Stimulated activated CD8-positive, alpha-beta memory T cell treated with anti-CD3 and anti-CD28 coated beads, Interleukin-7, amount 100 ng/mL, for 24 hours (primary cell): ENCODE results near the gene ATP9A.

Source experiments
- DNase-seq: peaks from one replicate; pipeline ENCODE4 v3.0.0-alpha.2; 2020; ENCODE audit warnings: low read depth

ATP9A gene

GRCh38 chr20:51597389-51598231 lies 170.6 kb downstream of the ATP9A start:
- no peak for DNase-seq

DNA sequence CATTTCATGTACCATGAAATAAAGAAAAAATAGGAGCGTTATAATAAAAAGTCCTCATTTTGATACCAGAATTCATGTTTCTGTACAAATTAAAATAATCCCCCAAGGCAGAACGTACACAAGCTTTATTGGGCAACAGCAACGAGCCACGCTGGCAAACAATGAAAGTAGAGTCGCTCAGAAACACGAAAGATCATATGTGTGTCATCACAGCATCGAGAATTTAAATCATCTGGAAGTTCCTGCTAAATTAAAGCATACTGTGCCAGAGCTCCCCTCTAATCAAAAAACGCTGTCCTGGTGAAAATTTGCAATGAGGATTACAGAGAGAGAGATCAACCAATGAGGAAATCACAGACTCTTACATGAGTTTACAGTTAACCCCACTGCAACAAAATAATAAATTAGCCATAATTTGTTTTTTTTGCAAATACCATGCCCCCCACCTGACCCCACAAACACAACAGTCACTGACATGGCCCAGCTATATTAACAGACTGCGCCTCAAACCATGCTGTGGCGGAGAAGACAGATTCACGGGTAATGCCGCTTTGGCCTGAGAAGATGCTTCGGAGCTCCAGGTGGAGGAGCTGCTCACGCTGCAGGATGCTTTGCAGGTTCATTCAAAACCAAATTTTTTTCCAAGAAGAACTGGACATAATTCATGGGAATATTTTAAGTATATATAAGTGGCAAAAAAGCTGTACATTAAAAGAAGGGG lies 171.4 kb downstream of the ATP9A start:
- no peak for DNase-seq

DNA sequence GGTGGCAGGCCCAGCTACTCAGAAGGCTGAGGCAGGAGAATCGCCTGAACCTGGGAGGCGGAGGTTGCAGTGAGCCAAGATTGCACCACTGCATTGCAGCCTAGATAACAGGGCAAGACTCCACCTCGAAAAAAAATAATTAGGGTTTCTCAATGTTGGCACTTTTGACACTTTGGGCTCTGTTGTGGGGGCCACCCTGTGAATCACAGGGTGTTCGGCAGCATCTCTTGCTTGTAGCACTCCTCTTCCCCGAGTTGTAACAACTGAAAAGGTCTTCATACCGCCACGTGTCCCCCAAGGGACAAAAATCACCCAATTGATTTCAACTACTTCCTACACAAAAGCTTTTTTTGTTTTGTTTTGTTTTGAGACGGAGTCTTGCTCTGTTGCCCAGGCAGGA lies 172.4 kb downstream of the ATP9A start:
- no peak for DNase-seq

- peak; percentile 49 for DNase-seq
These were observed 173.1 kb downstream of the ATP9A start for GRCh38 chr20:51595058-51595532.

DNA sequence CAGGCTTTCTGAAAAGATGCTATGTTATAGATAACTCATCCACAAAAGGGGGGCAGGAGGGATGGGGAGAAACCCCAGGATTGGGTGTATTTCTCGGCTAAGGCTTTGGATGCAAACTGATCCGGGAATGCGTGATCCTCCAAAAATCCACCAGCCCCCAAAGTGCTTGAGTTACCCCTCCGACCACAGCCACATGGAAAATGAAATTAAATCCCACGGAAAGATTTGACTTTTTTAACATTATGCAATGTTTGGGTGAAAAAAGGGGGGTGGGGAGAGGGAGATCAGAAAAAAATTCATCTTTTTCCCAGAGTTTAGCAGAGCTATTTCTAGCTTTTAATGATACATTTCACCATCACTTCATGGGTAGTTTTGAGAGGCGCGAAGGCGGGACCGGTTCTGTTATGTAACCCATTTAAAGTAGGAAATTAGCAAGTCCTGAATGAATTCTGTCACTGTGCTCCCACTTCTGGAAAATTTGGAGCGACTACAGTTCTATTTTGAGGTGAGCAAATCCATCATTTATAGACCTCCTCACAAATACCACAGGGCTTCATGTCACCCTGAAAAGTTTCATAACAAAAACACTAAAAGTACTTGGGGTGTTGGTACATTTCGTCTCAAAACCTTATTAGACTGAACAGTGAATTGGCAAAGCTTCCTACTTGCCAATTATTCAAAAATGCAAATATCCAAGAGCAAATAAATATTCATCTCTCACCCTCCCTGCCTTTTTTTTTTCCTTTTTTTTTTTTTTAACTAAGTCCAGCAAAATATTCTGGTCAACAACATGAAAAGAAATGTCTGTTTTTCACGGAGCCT lies 173.7 kb downstream of the ATP9A start:
- DNase-seq: no peak

- DNase-seq: no peak
These were observed 174.6 kb downstream of the ATP9A start for GRCh38 chr20:51593584-51593983.

GRCh38 chr20:51592564-51592963 lies 175.6 kb downstream of the ATP9A start:
- DNase-seq: no peak

DNA sequence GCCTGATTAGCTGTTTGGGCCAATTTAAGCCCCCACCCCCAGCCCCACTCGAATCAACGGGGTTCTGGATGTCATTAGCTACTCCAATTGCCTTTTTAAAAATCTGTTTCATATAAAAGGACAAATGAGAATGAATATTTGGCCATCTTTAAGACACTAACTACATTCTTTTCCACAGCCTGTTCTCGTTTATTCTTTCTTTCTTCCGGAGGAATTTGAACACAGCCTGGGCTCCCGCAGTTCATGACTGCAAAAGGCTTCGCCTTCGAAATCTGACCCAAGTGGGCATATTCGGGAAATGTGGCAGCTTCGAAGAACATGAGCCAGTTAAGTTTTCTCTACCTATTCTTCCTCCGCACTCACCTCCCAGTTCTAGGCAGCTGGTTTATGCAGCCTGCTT lies 176.3 kb downstream of the ATP9A start:
- no peak for DNase-seq

- DNase-seq: no peak
These were observed 179.4 kb downstream of the ATP9A start for GRCh38 chr20:51588762-51589161.

GRCh38 chr20:51587145-51587544 lies 181.0 kb downstream of the ATP9A start:
- DNase-seq: no peak

- no peak for DNase-seq
These were observed 182.2 kb downstream of the ATP9A start for GRCh38 chr20:51586005-51586440.

DNA sequence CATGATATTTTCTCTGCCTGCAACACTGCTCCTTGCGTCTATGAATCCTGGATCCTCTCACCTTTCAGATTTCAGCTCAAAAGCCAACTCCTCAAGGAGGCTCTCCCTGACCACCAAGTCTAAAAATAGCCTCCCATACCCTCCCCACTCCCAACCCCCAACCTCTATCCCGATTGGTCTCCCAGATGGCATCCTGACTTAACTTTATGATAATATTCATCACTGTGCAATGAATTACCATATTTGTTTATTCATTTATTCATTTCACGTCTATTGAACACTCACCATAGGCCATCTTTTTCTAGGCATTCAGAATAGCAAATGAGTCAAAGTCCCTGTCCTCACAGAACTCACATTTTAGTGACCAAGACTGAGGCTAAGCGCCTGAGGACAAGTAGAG lies 183.0 kb downstream of the ATP9A start:
- no peak for DNase-seq

DNA sequence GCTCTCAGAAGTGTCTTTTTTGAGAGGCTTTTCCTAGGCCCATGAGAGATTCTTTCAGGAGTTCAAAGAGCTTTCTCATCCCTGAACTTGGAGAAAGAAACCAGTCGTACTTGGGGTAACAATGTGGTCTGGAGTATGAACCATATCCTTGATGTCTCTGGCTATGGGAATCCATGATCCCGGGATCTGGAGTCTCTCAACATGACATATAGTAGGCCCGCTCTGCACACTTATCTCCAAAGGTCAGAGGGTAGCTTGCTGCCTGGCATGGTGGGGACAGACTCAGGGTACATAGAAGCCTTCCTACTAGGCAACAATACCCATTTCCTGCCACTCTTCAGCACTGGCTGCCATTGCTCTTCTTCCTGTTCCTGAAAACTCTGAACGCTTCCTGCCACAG lies 183.5 kb downstream of the ATP9A start:
- no peak for DNase-seq

- no peak for DNase-seq
These were observed 184.1 kb downstream of the ATP9A start for GRCh38 chr20:51584116-51584515.

DNA sequence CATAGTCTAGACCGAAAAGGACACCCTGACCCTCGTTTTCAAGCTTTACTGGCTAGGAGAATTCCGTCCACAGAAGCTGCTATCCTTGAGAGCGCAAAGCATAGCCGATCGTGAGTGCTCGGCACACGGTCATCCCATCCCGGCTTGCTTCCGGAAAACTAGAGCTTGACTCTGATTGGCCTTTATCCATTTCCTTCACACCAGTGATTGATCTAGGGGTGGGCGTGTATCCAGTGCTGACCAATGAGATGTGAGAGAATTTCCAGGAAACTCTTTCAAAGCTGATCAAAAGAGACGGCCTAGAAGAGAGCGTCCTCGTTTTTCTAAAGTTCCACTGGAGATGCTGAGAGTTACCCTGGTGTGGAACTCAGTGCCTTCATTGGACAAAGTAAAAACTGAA lies 184.7 kb downstream of the ATP9A start:
- DNase-seq: no peak

GRCh38 chr20:51583073-51583472 lies 185.1 kb downstream of the ATP9A start:
- DNase-seq: no peak

- no peak for DNase-seq
These were observed 186.6 kb downstream of the ATP9A start for GRCh38 chr20:51581571-51581970.

- no peak for DNase-seq
These were observed 189.1 kb downstream of the ATP9A start for GRCh38 chr20:51579137-51579536.

DNA sequence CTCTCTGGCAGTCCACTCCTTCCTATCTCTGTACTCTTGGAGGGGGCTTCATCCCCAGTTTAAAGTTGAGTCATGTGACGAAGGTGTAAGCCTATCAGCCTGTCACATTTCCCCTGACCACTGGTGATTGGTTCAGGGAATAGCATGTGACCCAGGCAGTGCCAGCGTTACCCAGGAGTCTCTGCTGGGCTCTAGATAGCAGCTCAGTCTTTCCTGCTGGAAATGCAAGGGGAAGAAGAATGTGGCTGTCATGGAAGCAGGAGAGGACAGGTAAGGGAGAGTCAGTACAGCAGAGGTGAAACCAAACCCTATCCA lies 190.1 kb downstream of the ATP9A start:
- DNase-seq: no peak

DNA sequence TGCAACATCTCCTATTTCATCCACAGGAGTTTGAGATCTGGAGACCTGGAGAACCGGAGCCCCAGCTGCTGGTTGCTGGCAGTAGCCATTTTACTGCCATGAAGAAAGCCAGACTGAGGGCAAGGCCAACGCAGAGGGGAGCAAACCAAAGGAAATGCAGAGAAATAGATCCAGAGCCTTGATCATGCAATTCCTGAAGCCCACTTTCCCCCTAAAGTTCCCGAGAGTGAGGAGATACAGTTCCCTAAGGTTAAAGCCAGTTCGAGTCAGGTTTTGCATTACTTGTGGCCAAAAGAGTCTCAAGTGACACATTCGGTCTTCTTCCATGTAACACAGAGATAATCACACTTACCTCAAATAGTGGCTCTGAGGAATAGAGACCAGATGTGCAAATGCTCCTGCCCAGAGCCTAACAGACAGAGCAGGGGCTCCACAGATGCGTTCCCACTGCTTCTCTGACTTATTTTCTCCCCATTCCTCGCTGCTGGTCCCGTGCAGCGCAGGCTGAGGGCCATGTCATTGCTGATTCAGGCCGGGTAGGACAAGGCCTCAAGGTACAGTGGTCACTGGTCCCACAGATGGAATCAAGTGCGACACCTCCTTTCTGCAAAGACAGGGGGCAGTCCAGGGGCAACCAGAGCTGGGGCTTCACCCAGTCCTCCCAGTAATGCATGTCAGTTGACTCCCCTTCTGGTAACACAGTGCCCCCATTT lies 190.6 kb downstream of the ATP9A start:
- DNase-seq: no peak

GRCh38 chr20:51575486-51575885 lies 192.7 kb downstream of the ATP9A start:
- no peak for DNase-seq
